Endothelial cell of umbilical vein (primary cell): ENCODE results near the gene SNX30. TPM values are rescaled to one million over a fixed set of nuclear protein-coding genes. Genes with fewer than 3 reads are reported as not detected.
A peak's percentile ranks its signal among the peaks of the same experiment; 100 is the strongest.

ENCODE experiments used
- BruUV-seq: library from RNA; stranded (reverse); fragments of 400-500 nt; replicated peaks from 2 replicates; lab custom pipeline; 2021; lab: Mats Ljungman, UMichigan
- CTCF ChIA-PET: fragments of 300-600, 350-600 bp; sonication (Branson Sonifier 250); formaldehyde crosslinking; loops from one replicate; lab custom pipeline; 2021; ENCODE audit warnings: antibody characterized with exemption, inconsistent platforms; lab: Charles Lee
- POLR2A ChIA-PET: fragments of 300-600, 350-600 bp; sonication (Branson Sonifier 250); formaldehyde crosslinking; loops from one replicate; lab custom pipeline; 2021; ENCODE audit warnings: antibody characterized with exemption, inconsistent platforms; lab: Charles Lee
- DNase-seq: peaks from one replicate; pipeline ENCODE4 v3.0.0-alpha.2; 2011; ENCODE audit warnings: low read depth, low spot score
- FAIRE-seq: peaks from 2 replicates; lab custom pipeline; 2011; peaks lifted over from hg19 to GRCh38; lab: Jason Lieb, UNC
- H2AFZ ChIP-seq: 2 replicates; pipeline ENCODE4 v1.6.0; 2012; ENCODE audit warnings: low read depth, low read length, control low read depth, inconsistent platforms
- H3K27ac ChIP-seq: 2 replicates; pipeline ENCODE4 v1.5.1; 2011; ENCODE audit warnings: low read depth, mild to moderate bottlenecking, control low read depth, low read length, moderate library complexity; ENCODE audit not compliant: insufficient read depth
- H3K27me3 ChIP-seq, 2 experiments: 2 replicates each; pipeline versions ENCODE4 v1.6.0 to v1.6.1; 2011; ENCODE audit warnings: low read length in 2 of 2, mixed read lengths in 1 of 2; ENCODE audit not compliant: control insufficient read depth in 2 of 2, insufficient read depth in 2 of 2
- H3K36me3 ChIP-seq, 2 experiments: 2 replicates in 1 of 2; 3 replicates in 1 of 2; pipeline ENCODE4 v1.5.1; 2011; ENCODE audit warnings: low read length in 2 of 2, mild to moderate bottlenecking in 1 of 2, moderate library complexity in 1 of 2; ENCODE audit not compliant: control insufficient read depth in 2 of 2, insufficient read depth in 2 of 2; ENCODE audit errors: extremely low read depth in 1 of 2
- H3K4me1 ChIP-seq: 3 replicates; pipeline ENCODE4 v1.5.1; 2011; ENCODE audit warnings: mild to moderate bottlenecking, low read length; ENCODE audit not compliant: control insufficient read depth, insufficient read depth; ENCODE audit errors: extremely low read depth
- H3K4me2 ChIP-seq: 2 replicates; pipeline ENCODE4 v1.6.1; 2011; ENCODE audit warnings: low read length, control low read depth, mixed read lengths; ENCODE audit not compliant: insufficient read depth
- H3K4me3 ChIP-seq, 3 experiments: fragments of 200-600 bp in 1 of 3; sonication (generic), shearing (Covaris generic) in 1 of 3; replicated peaks in 1 of 3; 2 replicates each; pipeline ENCODE4 v1.5.1; 2011 to 2016; ENCODE audit warnings: control low read depth in 3 of 3, low read length in 3 of 3, mild to moderate bottlenecking in 2 of 3, inconsistent platforms in 1 of 3, low read depth in 1 of 3, moderate library complexity in 1 of 3; ENCODE audit not compliant: insufficient read depth in 1 of 3
- H3K79me2 ChIP-seq: 2 replicates; pipeline ENCODE4 v1.6.0; 2012; ENCODE audit warnings: low read length, inconsistent platforms; ENCODE audit not compliant: control insufficient read depth, insufficient read depth
- H3K9ac ChIP-seq: replicated peaks from 2 replicates; pipeline ENCODE3; 2011; ENCODE audit warnings: low read length, control low read depth; ENCODE audit not compliant: insufficient read depth; ENCODE audit errors: extremely low read depth
- H3K9me1 ChIP-seq: replicated peaks from 3 replicates; pipeline ENCODE4 v1.6.0; 2011; ENCODE audit warnings: mild to moderate bottlenecking, low read length; ENCODE audit not compliant: control insufficient read depth, insufficient read depth; ENCODE audit errors: extremely low read depth
- H3K9me3 ChIP-seq: replicated peaks from 2 replicates; pipeline ENCODE4 v1.5.1; 2012; ENCODE audit warnings: low read length, inconsistent platforms; ENCODE audit not compliant: control insufficient read depth, insufficient read depth
- H4K20me1 ChIP-seq: replicated peaks from 2 replicates; pipeline ENCODE3; 2011; ENCODE audit warnings: mild to moderate bottlenecking, low read length; ENCODE audit not compliant: control insufficient read depth, insufficient read depth; ENCODE audit errors: extremely low read depth
- CTCF ChIP-seq, 2 donors: IDR thresholded peaks; 1 replicate in 1 of 2; 2 replicates in 1 of 2; pipeline ENCODE4 v1.5.1; 2011; ENCODE audit warnings: low read length in 2 of 2, mild to moderate bottlenecking in 2 of 2, moderate library complexity in 2 of 2, control low read depth in 1 of 2, inconsistent platforms in 1 of 2, low read depth in 1 of 2; ENCODE audit not compliant: insufficient read depth in 1 of 2; ENCODE audit errors: extremely low read depth in 1 of 2
- EZH2 ChIP-seq: IDR thresholded peaks from 2 replicates; pipeline ENCODE4 v1.6.1; 2012; ENCODE audit warnings: borderline replicate concordance, low read depth, mild to moderate bottlenecking, moderate library complexity, low read length, inconsistent platforms; ENCODE audit not compliant: severe bottlenecking
- FOS ChIP-seq: IDR thresholded peaks from 2 replicates; pipeline ENCODE4 v1.6.1; 2011; ENCODE audit warnings: mild to moderate bottlenecking, low read length, moderate library complexity, borderline replicate concordance; ENCODE audit not compliant: insufficient read depth
- GATA2 ChIP-seq: IDR thresholded peaks from 2 replicates; pipeline ENCODE4 v1.7.0; 2011; ENCODE audit warnings: low read depth, mild to moderate bottlenecking, moderate library complexity, mixed read lengths, low read length; ENCODE audit not compliant: insufficient read length, insufficient read depth
- JUN ChIP-seq: IDR thresholded peaks from 2 replicates; pipeline ENCODE4 v1.6.1; 2011; ENCODE audit warnings: borderline replicate concordance, low read depth; ENCODE audit not compliant: insufficient read length, insufficient read depth
- MAX ChIP-seq: IDR thresholded peaks from 2 replicates; pipeline ENCODE4 v1.6.1; 2011; ENCODE audit not compliant: insufficient read depth, insufficient read length
- MYC ChIP-seq: IDR thresholded peaks from one replicate; pipeline ENCODE4 v1.6.1; 2011; ENCODE audit warnings: mild to moderate bottlenecking, low read depth, low read length
- POLR2A ChIP-seq: IDR thresholded peaks from 2 replicates; pipeline ENCODE4 v1.6.1; 2012; ENCODE audit warnings: low read depth, mild to moderate bottlenecking, control low read depth, low read length
- POLR2AphosphoS5 ChIP-seq: IDR thresholded peaks from 2 replicates; pipeline ENCODE4 v1.6.1; 2012; ENCODE audit warnings: low read depth, mild to moderate bottlenecking, control low read depth, low read length, moderate library complexity; ENCODE audit not compliant: insufficient read depth
- dilution Hi-C: fragments of 300-500 bp; cut with MboI; formaldehyde crosslinking; loops from one replicate; pipeline ENCODE4 v1.15.0; 2019; ENCODE audit warnings: low sequenced_read_pairs; ENCODE audit not compliant: extremely low pct_ligation_motif_present
- intact Hi-C: fragments of 100-400 bp; cut with micrococcal nuclease; formaldehyde crosslinking; loops from one replicate; pipeline ENCODE4 v1.10.0; 2022
- polyA plus RNA-seq, 4 experiments: library from polyadenylated mRNA; depleted of rRNA in 3 of 4; stranded (reverse) in 3 of 4; unstranded in 1 of 4; fragments of >200 nt; gene quantifications; 2 replicates each; pipeline versions ENCODE4 v1.2.1 to v1.2.3, GENCODE V29; 2011 to 2012; ENCODE audit warnings: missing spikeins in 1 of 4
- total RNA-seq: library from RNA; stranded (reverse); gene quantifications from 2 replicates; pipeline ENCODE4 v1.2.3, GENCODE V29; 2021

SNX30 gene
- total and polyA plus RNA-seq, 2 donors (not counting 3 experiments of a cell fraction or from before 2014, with no cell fraction given): 2.8 to 6.3 TPM

- dilution Hi-C loops: no loop called here
Observed at GRCh38 chr9:112717661-112718331, 32.8 kb upstream of the SNX30 start, which contains the start of gene INIP. INIP (minus strand) TSS chr9:112718117; CDS start chr9:112716485, 1,632 bp downstream.

More at GRCh38 chr9:112717661-112718331, 32.8 kb upstream of the SNX30 start, which contains the start of gene INIP:
- H2AFZ ChIP-seq: peak within 1 kb of the TSS; percentile 90
- DNase-seq: peak; percentile 98
- no peaks in the 10 kb centered on the region for H3K9me3 ChIP-seq
- H3K27me3 ChIP-seq: no peaks in the 10 kb centered on the region
- H3K4me2 ChIP-seq: peak within 1 kb of the TSS; percentile 87
- peak within 1 kb of the TSS; percentile 89 for H3K9ac ChIP-seq
- intact Hi-C loops: loop anchor here (1.0 to 5.0 kb wide), 5 partner anchors 33 to 337 kb away; partner anchors contain the start of genes HSDL2, KIAA1958 and SNX30
- peaks cover 7% of the 10 kb centered on the region for H3K4me1 ChIP-seq
- peaks cover 7% of the 10 kb centered on the region for H3K79me2 ChIP-seq
- H4K20me1 ChIP-seq: no peaks in the 10 kb centered on the region
- peak within 1 kb of the TSS; percentile 67 for H3K27ac ChIP-seq
- BruUV-seq: TSS peak; percentile 74
- H3K9me1 ChIP-seq: no peaks in the 10 kb centered on the region
- TF ChIP-seq JUN: no peak
- no peak for TF ChIP-seq GATA2
- no peak for TF ChIP-seq MYC
- peak; percentile 66 for TF ChIP-seq POLR2A
- TF ChIP-seq CTCF (IDR thresholded peaks at IDR 0.05; ENCODE audit: extremely low read depth in 1 of 2, insufficient read depth in 1 of 2, low read depth in 1 of 2, low read length in 2 of 2): no peak
- peak; percentile 58 for TF ChIP-seq POLR2AphosphoS5
- TF ChIP-seq EZH2: no peak
- no peak for TF ChIP-seq MAX
- peak; percentile 4 for TF ChIP-seq FOS
- POLR2A ChIA-PET: interaction anchor here (0.6 to 0.7 kb wide), 2 partner anchors 17 to 29 kb away, joined by 3 to 7 read pairs; no protein-coding TSS in a partner anchor
- no peaks in the 10 kb centered on the region for H3K36me3 ChIP-seq
- FAIRE-seq: peak; percentile 89
- CTCF ChIA-PET: interaction anchor here (0.7 to 2.1 kb wide), 17 partner anchors 10 to 626 kb away, joined by 3 to 9 read pairs (median 3); no protein-coding TSS in a partner anchor
- peak within 1 kb of the TSS; percentile 57 to 92 (median 87) for H3K4me3 ChIP-seq
